Fibroblast of skin of right biceps (primary cell): ENCODE measurements around the gene ARHGAP40.
A peak's percentile ranks its signal among the peaks of the same experiment; 100 is the strongest.

Experiments
- DNase-seq: peaks from one replicate; pipeline ENCODE4 v3.0.0-alpha.2; 2013

The ARHGAP40 gene

GRCh38 chr20:38601216-38602184 lies at the start of gene ARHGAP40:
TSS of gene ARHGAP40 (plus strand) at chr20:38601809.
- DNase-seq = no peak

DNA sequence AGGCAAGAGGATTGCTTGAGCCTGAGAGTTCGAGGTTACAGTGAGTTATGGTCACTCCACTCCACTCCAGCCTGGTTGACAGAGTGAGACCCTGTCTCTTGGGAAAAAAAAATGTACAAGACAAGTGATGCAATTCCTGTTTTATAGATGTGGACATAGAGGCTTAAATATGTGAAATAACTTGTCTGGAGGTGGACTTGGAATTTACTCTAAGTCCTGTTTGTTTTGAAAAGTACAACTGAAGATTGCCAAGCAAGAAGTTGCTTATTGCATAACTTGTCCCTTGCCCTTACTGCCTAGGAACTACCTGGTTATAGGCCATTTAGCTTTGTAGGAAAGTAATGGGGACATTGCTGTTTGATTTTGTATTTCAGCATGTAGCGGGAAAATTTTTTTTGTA lies 46.6 kb upstream of the ARHGAP40 start:
- no peak for DNase-seq

- no peak for DNase-seq
Observed at GRCh38 chr20:38555395-38555794, 46.2 kb upstream of the ARHGAP40 start.

GRCh38 chr20:38557174-38557573 lies 44.4 kb upstream of the ARHGAP40 start:
- DNase-seq = no peak

DNA sequence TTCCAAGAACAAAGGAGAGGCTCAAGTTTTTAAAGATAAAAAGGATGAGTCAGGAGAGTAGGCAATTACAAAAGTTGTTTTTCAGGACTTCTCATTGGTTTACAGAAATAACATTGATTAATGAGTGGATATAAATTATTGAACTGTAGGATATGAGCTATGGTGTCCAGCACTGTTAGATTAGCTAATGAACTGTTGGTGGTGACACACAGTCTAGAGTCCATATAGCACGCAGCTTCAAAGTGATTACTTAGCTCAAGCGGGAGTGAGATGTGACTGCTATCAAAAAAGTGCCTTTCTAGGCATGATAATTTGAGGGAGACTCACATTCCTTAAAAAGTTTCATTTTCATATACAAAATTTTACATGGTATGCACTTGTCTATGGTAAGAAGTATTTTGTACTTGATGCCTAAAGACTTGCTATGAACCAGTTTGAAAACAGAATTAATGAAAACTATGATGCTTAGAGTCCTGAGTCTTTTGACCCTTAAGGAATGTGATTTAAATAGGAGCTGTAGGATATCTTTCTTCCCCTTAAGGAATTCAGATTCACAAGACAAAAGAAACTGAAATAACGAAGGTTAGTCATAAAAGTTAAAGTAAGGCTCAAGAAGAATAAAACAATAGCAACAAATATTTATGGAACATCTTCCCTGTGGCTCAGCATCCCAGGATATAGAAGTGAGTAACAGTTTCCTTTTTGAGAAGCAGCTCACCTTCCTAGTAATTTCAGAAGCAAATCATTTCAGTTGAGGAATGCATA lies 42.8 kb upstream of the ARHGAP40 start:
- DNase-seq = no peak

DNA sequence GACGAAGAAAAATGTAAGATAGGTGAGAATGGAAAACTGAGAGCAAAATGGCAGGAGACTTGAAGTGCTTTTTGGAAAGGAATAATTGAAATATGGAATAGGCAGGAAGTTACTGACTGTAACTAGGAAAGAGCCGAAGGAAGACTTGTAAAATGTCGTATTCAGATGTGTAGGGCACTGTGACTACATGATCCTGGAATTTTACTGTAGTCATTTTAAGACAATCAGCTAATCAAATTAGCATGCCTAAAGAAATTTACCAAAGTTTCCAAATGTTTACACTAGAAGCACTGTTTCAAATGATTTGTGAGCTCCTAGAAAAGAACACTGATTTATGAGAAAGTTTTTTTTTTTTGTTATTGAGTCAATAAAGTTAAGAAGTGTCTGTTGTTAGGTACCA lies 41.8 kb upstream of the ARHGAP40 start:
- peak; percentile 26 for DNase-seq

DNA sequence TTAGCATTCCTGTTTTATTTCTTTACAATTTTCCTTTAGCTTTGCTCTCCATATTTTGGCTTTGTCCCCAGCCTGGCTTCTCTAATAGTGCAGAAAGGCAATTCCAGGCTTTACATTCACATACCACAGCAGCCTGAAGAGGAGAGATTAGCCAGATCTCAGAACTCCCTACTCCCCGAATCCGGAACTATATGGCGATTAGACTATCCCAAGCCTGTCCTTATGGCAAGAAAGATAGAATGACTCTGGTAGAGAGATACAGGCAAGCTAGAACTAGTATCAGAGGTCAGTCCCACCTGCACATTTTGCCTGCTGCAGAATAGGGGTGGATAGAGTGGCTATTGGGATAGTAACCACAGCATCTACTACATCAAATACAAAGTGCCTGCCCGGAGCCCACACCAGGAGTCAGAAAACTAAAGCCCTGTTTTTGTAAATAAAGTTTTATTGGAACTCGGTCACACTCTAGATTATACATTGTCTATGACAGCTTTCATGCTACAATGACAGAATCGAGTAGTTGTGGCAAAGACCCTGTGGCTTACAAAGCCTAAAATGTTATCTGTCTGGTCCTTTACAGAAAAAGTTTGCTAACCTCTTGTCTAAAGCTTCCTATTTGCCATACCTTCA lies 37.7 kb upstream of the ARHGAP40 start:
- DNase-seq = no peak

GRCh38 chr20:38564680-38565079 lies 36.9 kb upstream of the ARHGAP40 start:
- DNase-seq = no peak

DNA sequence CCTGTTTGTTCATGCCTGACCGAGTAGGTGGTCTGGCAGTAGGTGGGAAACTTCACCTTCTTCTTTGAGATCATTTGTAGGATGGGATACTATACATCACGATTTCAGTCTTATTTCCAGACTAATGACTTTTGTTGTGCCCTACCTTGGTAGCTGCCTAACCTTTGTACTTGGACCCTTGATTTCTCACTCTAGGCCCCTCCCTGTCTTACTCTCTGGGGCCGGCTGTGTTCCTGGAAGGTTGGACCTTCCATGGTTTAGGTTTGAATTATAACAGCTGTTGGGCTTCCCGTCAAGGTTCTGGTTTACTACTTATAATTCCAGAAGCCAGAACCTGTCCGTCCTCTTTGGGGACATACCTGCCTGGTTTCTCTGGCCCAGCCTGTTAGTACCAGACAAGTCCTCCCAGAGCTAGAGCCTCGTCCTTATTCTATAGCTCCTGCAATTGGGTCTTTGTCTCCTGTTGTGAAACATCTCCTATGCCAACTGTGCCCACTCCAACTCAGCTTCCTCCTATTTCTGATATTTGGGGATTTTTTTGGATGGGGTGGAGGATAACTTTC lies 35.5 kb upstream of the ARHGAP40 start:
- no peak for DNase-seq

DNA sequence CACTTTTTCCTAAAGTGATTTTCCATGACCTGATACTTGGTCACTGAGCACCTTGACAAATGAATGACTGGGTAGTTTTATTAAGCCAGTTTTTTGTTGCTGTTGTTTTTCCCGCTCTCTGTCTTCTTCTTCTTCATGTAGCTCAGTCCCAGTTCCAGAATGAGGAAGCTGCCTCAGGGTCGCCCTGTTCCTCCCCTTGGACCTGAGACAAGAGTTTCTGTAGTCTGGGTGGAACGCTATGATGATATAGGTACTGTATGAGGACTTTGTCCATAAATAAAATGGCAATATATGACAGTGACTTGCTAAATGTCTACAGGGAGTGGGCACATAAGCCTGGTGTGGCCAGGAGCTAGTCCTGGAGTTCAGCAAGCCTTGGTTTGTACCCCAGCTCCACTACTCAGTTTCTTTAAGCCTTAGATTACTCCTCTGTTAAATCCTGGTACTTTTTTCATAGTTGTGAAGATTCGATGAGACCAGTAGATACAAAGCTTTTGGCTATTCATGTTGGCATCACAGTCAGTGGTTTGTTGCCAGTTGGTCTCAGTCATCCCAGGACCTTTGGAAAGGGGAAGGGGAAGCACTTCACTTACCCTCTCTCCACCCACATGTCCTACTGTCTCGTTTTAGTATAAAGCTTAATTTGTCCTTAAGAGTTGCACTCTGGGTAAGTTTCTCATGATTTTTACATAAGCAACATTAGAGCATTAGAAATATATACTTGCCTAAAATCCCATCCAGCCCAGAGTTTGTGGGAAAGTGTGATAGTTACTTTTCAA lies 31.7 kb upstream of the ARHGAP40 start:
- no peak for DNase-seq

DNA sequence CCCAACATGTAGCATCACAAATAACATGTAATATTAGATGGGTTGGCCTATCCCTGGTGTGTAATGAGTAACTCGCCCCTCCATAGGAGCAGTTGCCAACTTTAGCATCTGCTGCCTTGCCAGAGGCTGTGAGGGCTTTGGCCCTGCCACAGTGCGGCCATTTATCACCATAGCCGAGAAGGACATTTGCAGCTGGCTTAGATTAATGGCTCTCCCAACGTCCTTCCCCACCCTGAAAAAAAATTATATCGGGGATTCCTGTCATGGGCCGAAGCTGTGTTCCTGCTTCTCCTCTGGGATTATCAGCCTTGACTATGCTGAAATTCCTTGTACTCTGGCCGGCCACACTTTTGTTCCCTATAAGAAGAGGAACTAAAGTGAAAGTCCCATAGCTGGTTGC lies 28.2 kb upstream of the ARHGAP40 start:
- DNase-seq = no peak

GRCh38 chr20:38579219-38579910 lies 22.2 kb upstream of the ARHGAP40 start:
- DNase-seq = no peak

DNA sequence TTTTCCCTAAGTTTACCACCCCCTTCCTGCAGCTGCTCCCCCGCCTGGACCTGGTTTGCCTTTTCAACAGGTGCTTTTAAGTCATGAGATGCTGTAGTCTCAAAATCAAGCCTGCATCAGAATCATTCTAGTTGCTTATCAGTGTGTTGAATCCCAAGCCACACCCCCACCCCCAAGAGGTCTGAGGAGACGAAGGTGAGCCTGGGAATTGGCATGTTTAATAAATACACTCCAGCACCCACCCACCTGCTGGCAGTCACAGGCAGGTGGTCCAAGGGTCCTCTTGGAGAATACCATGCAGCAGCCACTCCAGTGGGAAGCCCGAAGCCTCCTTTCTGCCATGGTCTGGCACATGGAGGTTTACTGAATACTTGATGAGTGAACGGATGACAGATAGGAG lies 21.7 kb upstream of the ARHGAP40 start:
- DNase-seq = no peak

DNA sequence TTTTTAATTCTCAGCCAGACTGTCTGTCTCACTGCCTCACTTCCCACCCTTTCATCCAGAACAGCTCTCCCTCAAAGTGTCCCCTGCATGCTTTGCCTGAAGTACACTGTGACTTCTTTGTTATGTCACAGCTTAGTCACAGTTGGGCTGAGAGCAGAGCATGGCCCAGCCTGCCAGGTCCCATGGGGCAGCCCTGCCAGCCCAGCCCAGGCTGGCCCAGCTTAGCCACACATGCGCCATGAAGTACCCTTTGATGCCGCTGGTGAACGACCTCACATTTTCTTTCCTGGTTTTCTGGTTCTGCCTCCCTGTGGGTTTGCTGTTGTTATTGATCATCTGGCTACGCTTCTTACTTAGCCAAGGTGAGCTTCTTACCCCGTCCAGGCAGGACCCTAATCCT lies 20.6 kb upstream of the ARHGAP40 start, which contains the start of gene ADIG:
TSS of gene ADIG (plus strand) at position 185 of the 400 bp plus-strand sequence. CDS start at position 239, 54 bp downstream.
- DNase-seq = no peak

DNA sequence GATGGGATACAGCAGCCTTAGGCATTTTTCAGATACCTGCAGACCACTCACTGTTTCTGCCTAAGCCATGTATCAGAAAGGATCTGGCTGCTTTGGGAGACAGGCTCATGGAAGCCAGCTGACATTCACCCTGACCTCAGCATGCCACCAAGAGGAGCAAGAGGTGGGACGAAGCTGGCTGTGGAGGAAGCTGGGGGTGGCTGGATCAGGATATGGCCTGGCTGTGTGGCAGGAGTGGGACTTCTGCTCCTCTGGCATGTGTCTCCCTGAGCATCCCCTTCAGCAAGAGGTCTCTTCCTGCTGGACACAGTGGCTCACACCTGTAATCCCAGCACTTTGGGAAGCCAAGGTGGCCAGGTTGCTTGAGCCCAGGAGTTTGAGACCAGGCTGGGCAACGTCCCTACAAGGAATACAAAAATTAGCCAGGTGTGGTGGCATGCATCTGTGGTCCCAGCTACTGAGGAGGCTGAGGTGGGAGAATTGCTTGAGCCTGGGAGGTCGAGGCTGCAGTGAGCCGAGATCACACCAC lies 19.7 kb upstream of the ARHGAP40 start:
- DNase-seq = no peak

GRCh38 chr20:38583306-38583705 lies 18.3 kb upstream of the ARHGAP40 start:
- no peak for DNase-seq

DNA sequence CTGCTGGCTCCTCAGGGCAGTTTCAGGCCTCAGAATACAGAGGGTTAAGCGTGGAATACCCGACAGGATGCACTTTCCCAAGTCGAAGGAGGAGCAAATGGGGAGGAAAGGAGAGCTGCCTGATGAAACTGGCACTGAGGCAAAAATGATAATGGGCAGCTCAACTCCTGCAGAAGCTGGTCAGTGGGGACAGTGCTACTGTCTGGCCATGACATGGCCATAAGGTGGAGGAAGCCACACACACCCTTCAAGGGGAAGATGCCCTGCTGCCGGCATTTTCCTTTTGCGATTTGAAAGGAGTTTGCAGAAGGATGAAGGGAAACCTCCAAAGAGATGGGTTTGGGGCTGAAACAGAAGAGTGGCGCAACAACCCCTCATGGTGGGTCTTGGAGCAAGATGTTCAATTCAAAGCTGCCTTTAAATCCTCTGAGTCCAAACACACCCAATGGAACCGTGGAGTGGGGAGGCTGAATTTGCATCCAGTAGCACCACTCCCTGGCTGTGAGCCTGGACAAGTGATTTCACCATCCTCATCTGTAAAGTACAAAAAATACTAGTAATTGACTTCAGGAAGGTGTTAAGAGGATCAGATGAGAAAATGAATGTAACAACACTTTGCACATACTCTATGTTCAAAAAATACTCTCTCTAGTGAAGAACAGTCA lies 17.4 kb upstream of the ARHGAP40 start:
- DNase-seq = no peak

- DNase-seq = no peak
Observed at GRCh38 chr20:38585404-38586180, 16.0 kb upstream of the ARHGAP40 start.

GRCh38 chr20:38586181-38586525 lies 15.5 kb upstream of the ARHGAP40 start:
- DNase-seq = no peak

DNA sequence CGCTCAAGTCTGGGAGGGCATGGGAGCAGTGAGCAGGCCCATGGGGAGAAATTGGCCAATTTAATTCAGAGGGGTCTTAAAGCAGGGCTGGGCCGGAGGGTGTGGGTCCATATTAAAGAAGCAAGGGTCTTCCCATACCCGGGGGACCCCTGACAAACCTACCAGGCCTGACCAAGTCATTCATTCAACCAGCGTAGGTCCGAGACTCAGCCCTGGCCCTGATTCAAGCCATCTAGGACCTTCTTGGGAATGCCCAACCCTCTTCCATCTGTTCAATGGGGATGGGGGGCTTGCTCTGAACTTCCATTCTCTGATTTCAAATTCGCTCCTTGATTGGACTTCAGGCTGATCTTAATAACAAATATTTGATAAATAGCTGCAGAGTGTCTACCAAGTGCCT lies 13.3 kb upstream of the ARHGAP40 start:
- no peak for DNase-seq
